Activated CD8-positive, alpha-beta memory T cell treated with anti-CD3 and anti-CD28 coated beads, Interleukin-2, amount 50 U/mL, for 1 hour (primary cell): ENCODE results near the gene PWWP2B.

Experiments
- DNase-seq: peaks from one replicate; pipeline ENCODE4 v3.0.0-alpha.2; 2020; ENCODE audit errors: extremely low read depth

PWWP2B gene

DNA sequence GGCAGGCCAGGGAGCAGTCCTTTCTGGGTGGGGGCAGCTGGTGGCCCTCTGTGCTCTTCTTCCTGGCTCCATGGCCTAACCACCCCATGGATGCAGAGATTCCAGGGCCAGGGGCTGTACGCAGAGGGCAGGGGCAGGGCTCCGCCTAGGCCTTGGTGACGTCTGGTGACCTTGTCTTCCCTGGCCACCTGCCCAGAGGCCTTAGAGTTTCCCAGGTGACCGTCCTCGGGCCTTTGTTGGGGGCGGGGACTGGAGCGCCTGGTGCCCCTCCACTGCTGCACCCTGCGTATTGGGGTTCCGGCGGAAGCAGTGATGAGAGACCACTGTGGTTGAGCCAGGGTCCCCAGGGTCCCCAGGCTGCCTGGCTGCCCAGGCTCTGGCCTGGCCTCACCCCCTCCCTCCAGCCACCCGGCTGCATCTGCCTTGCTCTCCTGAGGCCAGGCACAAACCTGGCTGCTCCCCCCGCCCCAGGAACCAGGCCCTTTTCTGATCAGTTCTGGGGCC lies 10.3 kb downstream of the PWWP2B start:
- no peak for DNase-seq

DNA sequence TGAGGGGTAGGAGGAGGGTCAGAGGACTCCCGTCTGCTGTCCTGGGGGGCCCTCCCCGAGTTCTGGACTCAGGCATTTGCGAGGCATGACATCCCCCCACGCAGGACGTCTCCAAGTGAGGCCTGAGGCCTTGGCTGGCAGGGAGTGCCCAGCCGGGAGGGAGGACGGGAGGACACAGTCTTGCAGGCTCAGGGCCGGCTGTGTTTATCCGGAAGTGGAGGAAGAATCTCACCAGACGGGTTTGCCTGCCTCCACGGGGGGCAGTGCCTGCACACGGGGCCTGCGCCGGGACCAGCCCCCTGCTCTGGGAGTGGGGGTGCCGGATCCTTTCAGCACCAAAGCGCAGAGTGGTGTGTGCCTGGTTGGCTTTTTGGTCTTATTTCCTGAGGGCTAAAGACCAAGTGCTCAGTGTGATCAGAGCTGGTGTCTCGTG lies 10.9 kb downstream of the PWWP2B start:
- DNase-seq: no peak

DNA sequence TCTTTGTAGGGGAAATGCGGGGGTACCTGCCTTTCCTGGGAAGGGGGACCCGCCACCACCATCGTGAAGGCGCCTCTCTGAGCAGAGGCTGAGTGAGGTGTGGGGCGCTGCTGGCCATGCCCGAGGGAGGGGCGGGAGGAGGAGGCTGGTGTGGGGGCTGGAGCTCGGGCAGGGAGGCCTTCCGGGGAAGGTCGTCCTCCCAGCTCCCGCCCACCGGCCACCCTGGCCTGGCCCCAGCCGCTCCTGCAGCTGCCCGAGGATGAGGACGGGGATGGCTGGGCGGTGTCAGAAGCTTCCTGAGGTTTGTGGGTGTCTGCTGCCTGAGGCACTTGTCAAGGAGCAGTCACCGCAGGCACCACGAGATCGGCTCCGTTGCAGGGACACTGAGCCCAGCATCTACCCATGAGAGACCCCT lies 11.4 kb downstream of the PWWP2B start:
- no peak for DNase-seq

DNA sequence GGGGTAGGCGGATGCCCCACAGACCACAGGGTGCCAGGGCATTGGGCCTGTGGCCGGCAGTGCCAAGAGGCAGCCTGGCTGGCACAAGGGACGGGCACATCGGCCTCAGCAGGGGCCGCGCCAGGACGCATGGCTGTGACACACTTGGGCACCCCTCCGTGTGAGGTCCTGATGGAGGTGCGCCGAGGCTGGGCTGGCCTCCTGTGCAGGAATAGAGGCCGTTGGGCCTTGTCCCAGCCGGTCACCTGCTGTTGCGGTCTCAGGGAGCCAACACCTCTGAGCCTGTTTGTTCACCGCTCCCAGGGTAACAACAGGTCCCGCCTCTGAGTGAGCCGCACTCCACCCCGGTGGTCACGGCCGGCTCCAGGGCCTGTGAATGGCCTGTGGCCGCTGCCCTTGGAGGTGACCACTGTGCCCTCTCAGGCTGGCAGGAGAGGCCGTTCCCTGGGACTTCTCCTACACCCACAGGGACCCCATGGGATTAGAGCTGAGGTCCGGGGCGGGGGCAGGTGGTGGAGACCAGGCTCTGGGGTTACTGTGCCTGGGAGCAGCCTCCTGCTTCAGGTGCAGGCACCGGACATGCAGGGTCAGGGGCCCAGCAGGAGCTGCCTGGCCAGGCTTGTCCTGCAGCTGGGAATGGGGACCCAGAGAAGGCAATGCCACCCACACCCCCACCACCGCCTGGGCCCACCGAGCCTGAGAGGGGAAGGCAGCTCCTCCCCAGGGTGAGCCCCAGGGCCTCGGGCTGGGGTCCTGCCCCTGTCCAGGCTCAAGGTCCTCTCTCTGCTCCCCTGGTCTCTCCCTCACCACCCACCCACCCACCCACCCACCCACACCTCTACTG lies 12.0 kb downstream of the PWWP2B start:
- no peak for DNase-seq

DNA sequence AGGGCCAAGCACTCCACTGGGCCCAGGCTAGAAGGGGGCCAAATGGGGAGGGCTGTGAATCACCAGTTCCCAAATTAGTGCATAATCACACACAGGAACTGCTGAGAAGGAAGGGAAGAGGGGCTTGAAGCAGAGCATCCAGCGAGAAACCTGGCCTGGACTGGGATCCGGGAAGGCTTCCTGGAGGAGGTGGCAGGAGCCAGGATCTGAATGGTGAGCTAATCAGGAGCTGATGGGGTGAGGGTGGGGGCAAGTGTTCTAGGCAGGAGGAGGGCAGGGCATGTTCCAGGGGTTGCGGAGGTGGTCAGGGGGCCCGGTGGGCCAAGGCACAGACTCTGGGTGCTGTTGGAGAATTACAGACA lies 12.6 kb downstream of the PWWP2B start:
- DNase-seq: no peak

DNA sequence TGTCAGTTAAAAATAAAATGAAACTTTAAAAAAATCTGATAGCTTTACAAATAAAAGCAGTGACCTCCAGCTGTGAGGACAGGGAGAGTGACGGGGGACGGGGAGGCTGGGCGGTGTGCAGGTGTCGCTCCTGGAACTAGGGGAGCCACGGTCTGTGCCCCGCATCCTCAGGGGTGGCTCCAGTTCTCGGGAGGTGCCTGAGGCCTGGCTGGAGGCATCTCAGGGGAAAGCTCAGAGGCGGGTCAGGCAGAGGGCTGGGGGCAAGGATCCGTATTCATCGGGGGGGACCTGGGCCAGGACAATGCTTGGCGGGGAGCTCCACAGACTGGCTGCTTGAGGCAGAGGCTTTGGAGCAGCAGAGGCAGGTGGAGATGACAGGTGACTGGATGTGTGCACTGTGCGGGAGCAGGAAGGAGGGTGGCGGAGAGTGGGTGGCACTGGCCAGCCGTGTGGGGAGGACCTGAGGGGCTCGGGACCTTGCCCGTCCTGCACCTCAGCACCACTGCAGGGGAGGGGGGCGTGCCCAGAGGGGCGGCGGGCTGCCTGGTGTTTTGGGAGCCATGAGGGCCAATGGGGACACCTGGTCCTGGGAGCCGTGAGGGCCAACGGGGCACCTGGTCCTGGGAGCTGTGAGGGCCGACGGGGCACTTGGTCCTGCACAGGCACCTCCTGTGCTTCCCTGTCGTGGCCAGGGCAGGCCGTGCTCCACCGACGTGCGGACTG lies 13.2 kb downstream of the PWWP2B start:
- DNase-seq: no peak

DNA sequence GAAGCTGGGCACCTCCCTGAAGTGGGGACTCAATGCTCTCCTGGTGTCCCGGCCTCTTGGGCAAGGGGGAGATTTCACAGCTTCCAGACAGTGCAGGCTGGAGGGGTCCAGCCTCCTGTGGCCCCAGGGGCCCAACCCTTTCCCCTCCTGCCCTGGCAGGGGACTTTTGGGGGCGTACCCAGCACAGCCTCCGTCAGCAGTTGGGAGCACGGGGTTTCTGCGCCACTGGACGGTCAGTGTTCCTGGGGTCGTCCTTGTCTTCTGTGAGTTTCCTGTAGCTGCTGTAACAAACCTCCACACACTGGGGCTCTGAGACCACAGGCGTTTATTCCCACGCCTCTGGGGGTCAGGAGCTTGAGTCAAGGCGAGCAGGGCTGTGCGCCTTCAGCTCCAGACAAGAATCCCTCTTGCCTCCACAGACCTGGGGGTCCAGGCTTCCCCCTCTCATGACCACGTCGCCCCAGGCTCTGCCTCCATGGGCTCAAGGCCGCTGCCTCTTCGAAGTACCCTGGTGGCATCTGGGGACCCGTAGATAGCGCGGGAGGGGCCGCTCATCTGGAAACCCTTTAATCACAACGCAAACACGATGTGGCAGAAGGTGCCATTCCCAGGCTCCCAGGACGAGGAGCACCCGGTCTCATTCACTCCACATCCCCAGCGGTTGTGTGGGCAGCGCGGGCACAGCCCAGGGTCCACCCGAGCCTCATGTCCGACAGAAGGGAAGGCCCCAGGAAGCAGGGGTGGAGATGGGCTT lies 14.0 kb downstream of the PWWP2B start:
- no peak for DNase-seq

DNA sequence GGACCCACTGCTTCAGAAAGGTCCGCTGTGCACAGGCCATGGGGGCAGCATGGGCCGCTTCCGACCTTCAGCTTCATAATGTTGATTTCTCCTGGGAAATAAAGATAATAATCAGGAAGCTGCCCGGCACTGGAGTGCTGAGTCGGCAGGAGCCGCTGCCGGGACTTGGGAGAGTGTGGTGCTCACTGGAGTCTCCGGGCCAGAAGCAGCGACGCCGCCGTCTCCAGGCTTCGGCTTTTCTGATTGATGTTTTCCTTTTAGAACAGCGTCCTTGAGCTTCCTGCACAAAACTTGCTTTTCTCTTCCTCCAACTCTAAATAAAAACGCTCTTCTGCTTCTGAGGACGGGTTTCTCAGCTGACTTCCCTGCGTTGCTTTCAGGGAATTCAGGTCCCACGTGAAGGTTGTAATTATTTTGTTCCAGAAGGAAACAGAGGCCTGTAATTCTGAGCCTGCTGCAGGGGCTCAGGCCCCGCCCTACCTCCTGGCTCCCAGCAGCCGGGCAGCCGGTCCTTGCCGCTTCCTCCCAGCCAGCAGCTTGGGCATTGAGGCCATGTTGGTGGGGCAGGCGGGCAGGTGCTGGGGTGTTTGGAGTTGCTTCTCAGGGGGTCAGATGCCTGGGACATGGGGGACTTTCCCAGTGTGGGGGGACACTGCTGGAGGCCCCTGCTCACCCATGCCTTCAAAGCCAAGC lies 14.7 kb downstream of the PWWP2B start:
- no peak for DNase-seq

DNA sequence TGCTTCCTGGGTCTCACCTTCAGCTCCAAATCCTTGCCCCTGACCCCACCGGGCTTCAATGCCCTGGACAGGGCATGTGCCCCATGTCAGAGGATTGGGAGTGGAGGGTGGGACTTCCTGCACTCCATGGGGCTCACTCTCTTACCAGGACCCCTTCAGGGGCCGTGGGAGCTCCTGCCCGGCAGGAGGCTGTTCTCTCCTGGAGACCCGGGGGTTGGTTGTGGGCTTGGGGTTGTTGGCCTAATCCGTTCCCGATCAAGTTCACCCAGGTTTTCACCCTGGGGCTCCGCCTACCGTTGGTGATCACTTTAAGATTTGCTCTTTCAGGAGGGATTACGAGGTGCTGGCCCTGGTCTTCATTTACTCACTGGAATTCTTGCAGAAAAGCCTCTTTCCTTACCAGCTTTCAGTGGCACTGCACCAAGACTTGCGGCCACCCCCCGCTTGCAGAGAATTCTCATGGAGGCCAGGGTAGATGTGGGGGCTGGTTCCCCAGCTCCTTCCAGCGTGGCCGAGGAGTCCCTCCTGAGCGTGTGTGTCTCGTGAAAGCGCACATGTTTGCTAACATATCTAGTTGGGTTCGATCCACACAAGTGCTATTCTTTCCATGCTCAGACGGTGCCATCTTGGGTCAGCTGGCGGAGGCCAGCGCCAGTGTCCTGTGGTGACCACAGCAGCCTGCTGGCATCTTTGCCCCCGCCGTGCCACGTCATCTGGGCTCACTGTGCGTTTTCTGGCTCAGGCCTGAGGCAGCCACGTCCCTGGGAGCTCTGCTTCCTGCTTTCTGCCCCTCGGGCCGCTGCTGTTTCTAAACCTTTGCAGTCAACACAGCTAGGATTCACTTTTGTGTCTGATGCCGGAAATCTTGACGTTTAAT lies 15.6 kb downstream of the PWWP2B start:
- no peak for DNase-seq

DNA sequence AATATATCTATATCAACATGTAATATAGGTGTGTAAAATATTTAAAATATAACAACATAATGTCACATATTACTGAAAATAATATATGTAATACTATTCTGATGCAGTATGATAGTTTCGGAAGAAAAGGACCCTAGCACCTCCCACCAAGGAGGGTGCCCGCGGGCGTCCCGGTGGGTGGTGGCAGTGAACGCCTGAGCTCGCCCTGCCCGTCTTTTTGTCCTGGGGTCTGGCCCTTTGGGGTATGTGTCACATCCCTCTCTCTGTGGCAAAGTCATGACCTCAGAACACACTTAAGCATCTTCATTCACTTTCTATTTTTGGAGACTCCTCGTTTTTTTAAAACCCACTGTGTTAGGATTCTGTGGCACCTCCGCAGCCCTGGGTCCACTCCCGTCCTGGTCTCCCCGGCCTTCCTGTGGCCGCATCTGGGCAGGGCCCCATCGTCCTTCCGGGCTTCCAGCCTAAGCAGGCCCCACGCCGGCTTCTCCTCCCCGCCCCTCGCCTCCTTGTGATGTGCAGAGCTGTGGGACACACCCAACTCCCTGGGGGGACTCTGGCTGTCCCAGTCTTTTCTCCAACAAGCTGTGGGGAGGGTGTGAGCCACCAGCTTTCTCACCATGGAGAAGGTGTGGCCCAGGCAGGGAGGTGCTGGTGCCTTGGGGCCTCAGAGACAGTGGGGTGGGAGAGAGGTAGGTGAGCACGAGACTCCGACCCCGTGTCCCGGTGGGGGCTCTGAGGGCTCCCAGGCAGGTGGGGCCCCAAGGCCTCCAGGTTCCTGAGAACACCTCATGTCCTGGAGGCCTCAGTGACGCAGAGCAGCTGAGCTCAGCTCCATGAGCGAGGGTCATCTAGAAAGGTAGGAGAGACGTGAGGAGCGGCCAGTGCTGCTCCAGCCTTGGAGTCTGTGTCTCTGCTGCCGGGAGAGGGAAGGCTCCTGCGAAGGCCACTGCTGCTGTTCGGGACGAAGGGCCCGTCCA lies 16.5 kb downstream of the PWWP2B start:
- DNase-seq: no peak

DNA sequence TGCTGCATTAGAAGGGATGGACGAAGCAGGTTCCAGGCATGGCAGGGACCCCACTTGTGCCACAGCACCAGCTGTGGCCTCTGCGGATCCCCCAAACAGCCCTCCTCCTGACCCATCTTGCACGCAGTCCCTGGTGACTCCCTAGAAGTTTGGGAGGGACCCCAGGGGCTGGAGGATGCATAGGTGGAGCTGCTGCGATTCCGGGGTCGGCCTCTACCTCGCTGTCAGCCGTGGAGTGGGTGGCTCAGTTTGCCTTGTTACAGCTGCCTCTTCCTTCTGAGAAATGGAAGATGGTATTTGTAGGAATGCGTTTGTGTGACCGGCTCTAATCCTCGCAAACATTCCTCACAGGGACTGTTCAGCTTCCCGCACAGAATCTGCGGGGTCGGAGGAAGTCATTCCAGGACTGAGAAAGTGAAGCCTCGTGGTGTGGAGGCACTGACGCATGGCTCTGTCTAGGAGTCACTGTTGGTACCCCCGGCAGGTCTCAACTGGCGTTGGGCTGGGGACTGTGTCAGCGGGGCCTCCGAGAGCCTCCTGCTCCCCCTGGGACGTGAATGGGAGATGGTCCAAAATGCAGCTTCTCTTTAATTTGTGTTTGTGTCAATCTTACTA lies 17.5 kb downstream of the PWWP2B start:
- no peak for DNase-seq

DNA sequence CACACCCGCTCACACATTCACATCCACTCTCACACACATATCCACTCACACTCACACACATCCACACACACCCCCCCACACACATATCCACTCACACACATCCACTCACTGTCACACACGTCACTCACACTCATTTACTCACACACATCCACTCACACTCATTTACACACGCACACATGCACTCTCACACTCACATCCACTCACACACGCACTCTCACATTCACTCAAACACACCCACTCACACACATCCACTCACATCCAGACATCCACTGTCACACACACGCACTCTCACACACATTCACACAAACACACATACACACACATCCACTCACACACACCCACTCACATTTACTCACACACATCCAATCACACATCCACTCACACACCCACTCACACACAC lies 18.3 kb downstream of the PWWP2B start:
- DNase-seq: no peak

DNA sequence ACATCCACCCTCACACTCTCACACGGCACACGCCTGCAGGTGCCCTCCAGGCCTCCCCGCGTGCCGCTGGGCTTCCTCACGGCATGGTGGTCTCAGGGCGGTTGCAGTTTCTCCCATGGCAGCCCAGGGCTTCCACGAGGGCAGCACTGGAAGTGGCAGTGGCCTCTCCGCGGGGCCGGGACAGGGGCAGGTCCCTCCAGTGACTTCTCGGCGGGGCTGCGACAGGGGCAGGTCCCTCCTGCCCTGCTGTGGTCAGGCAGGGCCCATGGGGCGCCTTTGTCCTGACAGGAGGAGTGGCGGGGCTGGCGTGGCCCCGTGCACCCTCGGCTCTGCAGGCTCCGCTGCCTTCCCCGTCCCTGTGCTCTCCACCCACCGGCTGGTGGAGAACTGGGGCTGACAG lies 19.0 kb downstream of the PWWP2B start:
- DNase-seq: no peak

DNA sequence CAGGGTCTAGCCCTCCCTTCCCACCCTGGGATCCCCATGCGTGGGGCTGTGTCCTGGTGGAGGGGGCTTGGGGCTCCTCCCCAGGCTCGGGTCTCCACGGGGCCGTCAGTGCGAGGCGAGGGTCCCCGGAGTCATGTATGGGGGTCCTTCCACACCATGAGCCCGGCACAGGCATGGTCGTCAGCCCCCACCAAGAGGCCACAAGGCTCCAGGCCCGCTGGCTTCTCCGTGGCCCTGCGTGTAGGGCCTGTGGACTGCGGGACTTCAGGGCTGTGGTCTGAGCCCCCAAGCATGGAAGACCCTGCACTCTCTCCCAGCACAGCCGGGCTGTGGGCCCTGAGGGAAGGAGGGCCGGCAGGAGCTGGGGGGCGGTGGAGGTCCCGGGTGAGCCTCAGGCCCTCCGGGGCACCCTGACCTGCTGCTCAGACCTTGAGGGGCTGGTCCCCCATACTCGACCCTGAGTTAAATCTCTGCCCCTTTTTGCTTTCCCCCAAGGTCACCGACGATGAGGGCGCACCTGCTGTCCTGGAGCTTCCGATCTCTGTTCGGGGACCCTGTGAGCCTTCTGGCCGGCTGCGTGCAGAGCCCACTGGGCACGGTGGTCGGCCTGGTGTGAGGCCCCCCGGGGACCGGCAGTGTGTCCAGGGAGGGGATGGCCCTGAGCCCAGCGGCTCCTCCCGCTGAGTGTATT lies 19.7 kb downstream of the PWWP2B start:
- DNase-seq: no peak

DNA sequence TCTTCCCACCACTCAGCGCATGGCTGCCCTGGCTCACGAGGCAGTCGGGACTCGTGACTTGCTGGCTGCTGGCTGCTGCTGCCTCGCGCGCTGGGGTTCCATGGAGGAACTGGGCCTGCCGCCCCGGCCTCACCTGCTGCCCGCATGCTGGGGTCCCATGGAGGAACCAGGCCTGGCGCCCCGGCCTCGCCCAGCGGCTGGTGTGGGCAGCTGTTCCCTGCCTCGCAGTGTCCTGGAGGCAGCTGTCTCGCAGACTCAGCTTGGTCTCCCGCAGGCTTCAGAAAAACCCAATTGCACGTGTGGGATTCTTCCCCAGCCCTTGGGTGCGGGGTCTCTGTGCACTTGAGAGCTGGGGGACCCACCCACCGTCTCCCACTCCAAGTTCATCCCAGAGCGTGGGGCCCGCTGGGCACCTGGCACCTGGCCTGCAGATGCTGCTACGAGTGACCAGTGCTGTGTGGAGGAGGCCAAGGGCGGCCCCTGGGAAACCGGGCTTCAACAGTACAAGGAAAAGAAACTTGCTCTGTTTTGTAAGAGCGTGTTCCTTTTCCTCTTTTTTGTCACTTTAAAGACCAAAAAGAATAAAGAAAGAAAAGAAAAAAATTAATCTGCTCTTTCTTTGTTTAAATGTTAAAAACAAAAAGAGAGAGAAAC lies 20.4 kb downstream of the PWWP2B start:
- DNase-seq: no peak

DNA sequence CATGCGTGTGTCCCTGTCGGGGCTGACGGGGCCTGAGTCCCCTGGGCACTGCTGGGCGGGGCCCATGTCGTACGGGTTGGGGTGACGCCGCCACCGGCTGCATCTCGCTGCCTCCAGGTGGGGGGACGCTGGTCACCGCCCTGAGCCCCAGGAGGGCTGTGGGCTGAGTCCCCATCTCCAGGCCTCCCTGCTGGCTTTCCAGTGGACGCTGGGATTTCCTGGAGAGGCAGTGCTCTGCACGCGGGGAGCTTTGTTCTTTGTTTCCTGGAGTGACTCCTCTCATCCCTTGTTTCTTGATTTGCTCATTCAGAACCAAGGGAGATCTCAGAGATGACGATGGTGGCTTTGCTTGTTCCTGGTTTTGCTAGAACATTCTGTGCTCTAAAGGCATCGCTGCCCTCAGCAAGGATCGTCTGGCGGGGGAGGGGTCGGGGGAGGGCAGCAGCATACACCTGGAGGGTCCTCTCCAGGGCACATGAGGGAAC lies 21.0 kb downstream of the PWWP2B start:
- DNase-seq: no peak

DNA sequence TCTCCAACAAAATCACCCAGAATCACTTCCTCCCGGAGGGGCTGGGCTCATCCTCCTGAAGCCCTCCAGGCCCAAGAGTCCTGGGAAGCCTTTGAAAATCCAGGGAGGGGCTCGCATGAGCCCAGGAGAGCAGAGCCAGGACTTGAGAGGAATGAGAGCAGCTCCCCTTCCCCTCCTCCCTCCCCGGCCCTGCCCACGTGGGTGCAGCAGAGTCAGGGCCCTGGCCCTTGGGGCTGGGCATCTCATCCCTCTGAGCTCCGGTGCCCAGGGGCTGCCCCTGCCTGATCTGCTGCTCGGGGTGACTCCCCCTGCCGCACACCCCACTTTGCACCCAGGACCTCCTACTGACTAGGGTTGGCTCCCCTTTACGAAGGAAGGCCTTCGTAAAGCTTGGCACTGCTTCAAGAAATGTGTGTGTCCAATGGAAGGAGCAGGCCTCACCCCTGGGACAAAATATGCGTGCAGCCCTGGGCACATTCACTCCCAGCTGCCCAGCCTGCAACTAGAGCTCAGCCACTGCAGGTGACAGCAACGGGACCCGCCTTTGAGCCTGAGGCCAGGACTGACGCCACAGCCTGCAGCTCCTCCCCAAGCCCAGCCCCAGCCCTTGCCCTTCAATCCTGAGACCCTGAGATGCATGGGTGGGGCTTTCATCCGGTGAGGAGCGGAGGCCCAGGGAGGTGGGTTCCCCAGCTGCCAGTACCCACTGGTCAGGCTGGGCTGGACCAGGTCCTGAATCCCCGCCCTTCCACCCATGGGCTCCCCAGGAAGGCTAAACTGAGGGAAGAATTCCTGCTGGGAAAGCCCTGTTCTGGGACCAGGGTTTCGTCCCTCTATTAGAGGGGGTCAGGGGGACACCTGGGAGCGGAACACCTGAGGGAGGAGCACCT lies 21.8 kb downstream of the PWWP2B start:
- DNase-seq: no peak
